NCI-H2107 treated with DMSO at 0.1 percent for 48 hours (cell line): ENCODE results near the gene SLC46A1.
"Not testable (repeated sequence)": the region's sequence is repeated elsewhere in the genome, so short reads cannot be mapped to it uniquely, and the experiment has no call there.

Experiments
- DNase-seq: peaks from one replicate; lab custom pipeline; 2025; ENCODE audit not compliant: unreplicated experiment; lab: John Stamatoyannopoulos, UW

Gene SLC46A1

DNA sequence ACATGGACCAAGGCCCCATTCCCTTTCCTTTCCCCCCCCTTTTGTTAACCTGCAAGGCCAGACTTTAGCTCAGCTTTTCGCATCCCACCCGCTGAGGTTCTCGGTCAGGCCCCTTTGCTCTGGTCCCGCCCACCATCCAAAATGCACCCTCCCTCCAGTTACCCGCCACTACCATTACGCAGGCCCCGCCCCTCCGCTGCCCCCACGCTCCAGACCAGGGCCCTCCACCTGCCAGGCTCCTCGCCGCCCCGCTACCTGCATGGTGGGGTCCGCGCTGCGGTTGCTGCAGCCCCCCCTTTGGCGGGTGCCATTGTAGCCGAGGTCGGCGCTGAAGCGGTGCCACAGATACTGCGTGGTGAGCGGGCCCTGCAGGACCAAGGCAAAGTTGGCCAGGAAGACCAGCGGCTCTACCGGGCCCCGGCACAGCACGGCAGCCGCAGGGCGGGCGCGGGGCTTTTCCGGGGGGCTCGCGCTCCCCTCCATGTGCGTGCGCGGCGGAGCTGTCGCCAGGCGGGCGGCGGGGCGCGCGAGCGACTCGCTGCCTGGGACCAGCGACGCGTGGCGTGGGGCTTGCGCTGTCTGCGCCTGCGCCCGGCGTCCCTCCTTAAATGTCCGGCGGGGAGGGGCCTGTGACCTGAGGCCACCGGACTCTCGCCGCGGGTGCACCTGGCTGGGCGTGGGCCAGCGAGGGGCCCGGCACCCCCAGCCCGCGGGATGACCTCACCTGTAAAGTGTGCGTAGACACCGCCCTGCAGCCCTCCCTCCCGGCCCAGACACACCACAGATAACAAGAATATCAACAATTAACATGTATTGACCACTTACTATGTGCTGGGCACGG is at the start of gene SLC46A1:
TSS of gene SLC46A1 (minus strand) at position 581 of the 841 bp plus-strand sequence. CDS start at position 483, 98 bp downstream.
- DNase-seq: peak; percentile 23

DNA sequence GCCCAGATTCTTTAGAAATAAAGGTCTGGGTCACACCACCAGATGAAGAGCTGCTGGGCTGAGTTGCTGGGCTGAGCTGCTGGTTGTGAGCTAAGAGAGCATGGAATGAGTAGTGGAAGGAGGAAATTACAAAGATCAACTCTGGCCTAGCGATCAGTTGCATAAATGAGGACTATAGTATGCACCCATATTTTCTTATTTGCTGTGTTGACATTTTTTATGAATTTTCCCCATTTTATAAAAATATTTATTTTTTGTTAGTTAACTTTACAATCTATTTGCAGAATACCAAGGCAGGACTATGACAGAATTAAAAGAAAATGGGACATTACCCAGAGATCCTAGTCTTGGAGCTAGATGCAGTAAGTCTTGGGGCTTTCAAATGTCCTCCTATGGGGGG is 43.8 kb upstream of the SLC46A1 start:
- no peak for DNase-seq

DNA sequence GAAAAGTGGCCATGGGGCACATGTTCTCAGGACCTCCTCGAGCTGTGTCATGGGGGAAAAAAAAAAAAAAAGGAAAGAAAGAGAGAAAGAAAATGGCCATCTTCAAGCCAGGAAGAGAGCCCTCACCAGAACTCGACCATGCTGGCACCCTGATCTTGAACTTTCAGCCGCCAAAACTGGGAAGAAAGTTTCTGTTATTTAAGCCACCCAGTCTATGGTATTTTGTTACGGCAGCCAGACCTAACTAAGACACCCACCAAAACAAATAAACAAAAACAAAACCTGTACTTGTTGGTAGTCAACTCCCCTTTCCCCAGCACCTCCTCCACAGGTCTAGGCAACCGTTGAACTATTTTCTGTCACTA is 41.4 kb upstream of the SLC46A1 start:
- DNase-seq: no peak

GRCh38 chr17:28446716-28447395 is 40.8 kb upstream of the SLC46A1 start:
- no peak for DNase-seq

- no peak for DNase-seq
These were observed 38.1 kb upstream of the SLC46A1 start for GRCh38 chr17:28443901-28444638.

- DNase-seq: not testable (repeated sequence)
These were observed 28.3 kb upstream of the SLC46A1 start for GRCh38 chr17:28434326-28434725.

DNA sequence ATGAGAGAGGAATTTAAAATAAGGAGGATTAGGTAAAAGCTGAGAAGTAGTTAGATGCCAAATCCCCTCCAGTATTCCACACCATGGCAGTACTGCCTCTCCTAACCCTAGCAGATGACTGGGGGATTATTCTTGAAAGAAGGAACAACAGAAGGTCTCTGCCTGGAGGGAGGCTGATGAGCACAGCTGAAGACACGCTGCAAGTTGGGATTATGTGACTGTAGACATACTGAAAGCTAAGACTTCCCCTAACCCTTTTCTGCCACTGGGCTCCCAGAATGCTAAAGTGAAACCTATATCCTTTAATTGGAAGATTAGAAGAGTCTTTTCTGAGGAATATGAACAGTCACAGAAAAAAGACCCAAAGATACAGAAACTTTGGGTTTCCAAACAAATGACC is 27.7 kb upstream of the SLC46A1 start:
- no peak for DNase-seq

DNA sequence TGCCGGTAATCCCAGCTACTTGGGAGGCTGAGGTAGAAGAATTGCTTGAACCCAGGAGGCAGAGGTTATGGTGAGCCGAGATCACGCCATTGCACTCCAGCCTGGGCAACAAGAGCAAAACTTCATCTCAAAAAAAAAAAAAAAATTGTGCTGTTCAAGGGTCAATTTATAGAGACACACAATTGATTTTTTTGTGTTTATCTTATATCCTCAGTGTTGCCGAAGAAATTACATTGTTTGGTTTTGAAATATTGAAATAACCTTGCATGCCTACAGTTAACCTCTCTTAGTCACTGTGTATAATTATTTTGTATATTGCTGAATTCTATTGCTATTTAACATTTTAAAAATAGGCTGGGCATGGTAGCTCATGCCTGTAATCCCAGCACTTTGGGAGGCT is 22.0 kb upstream of the SLC46A1 start:
- DNase-seq: not testable (repeated sequence)

- DNase-seq: peak; percentile 81
These were observed 21.4 kb upstream of the SLC46A1 start for GRCh38 chr17:28427371-28427770.

DNA sequence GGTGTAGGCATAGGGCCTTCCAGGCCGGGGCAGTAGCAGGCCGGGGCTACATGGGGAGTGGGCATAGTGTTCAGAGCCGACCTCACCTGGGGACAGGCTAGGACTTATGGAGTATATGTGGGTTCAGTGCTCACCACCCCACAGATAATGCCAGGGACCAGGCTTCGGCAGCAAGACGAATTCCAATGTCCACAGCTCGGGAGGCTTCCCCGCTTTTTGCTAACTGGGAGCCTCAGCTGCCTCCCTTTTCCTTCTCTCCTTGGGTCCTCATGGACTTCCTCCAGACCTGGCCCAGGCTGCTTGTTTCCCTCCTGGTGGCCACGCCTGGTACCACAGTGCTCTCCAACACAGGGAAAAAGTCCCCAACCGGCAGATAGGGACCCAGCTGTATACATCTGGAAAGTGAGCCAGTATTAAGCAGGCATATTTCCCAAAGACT is 20.1 kb upstream of the SLC46A1 start:
- no peak for DNase-seq

DNA sequence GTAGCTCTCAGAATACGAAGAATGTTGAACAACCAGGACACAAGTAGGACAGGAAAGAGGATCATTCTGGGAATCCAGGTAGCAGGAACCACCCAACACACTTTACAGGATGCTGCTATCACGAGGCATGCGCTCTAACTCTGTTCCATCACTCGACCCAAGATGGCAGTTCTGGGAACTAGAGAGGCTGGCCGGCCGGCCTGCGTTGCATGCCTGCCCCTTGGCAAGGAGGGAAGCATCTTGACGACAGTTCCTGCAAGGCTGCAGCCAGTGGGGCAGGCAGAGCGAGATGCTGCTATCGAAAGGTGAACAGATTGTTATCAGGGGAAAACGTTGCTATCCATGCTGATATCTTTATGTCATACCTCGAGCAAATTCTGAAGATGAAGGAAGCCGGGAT is 19.2 kb upstream of the SLC46A1 start:
- no peak for DNase-seq

DNA sequence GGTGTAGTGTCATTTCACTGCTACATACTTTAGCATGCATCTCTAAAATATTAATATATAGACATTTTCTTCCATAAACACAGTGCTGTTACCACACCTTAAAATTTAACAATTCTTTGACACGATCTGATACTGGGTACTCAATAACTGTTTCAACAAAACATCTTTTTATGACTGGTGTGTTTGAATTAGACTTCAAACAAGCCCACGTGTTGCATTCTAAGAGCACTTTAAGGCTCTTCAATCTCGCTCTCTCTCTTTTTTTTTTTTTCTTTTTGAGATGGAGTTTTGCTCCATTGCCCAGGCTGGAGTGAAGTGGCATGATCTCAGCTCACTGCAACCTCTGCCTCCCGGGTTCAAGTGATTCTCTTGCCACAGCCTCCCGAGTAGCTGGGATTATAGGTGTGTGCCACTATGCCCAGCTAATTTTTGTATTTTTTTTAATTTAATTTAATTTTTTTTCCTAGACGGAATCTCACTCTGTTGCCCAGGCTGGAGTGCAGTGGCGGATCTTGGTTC is 15.8 kb upstream of the SLC46A1 start:
- peak; percentile 34 for DNase-seq

- DNase-seq: peak; percentile 83
These were observed 10.8 kb upstream of the SLC46A1 start for GRCh38 chr17:28416703-28417311.

DNA sequence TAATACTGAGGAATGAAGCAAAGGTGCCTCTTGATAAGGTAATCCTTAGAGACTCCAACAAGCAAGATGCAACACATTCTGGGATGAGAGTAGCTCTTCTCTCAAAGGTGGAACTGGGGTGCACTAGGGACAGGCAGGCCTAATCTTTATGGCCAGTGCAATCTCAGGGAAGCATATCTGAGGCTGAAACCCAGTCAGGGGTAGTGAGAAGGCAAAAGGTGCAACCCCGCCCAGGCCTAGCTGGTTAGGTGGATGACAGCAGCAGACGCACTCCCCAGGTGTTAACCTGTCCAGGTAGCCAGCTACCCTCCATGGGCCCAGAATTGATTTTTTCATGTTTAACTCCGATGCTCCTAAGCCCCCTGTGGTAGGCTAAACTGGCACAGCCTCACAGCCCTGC is 9.9 kb upstream of the SLC46A1 start:
- no peak for DNase-seq

DNA sequence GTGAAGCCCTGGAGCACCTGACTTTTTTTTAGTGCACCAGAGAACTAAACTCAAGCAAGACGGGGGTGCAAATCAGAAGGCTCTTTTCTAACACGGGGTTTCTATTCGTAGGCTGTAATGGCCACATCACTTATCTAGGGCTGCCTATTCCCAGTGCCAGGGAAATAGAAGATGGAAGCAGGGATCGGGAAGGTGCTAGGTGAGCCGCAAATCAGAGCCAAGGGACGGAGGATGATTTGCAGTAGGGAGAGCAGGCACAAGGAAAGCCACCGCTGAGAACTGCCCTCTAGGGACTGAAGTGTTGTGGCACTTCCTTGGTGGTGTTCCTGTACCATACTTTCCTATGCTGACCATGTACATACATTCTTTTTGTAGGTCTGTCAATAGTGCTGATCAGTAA is 7.8 kb upstream of the SLC46A1 start:
- no peak for DNase-seq

DNA sequence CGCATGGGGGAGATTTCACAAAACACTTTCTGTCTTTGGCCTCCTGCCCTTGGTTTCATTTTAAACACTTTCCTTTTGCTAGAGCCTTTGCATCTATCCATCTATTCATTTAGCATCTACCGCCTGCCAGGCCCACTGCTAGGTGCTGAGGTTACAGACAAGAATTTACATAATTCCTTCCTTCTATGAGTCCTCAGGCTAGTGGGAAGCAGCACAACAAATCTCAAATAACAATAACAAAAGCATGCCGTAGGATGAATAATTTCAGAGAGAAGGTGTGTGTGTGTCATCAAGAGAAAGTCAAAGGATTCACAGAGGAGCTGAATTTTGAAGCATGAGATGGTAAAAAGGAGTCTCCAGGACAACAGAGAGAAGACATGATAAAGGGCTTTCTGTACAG is 6.1 kb upstream of the SLC46A1 start:
- no peak for DNase-seq

GRCh38 chr17:28407974-28408306 is 1.9 kb upstream of the SLC46A1 start:
- DNase-seq: no peak

DNA sequence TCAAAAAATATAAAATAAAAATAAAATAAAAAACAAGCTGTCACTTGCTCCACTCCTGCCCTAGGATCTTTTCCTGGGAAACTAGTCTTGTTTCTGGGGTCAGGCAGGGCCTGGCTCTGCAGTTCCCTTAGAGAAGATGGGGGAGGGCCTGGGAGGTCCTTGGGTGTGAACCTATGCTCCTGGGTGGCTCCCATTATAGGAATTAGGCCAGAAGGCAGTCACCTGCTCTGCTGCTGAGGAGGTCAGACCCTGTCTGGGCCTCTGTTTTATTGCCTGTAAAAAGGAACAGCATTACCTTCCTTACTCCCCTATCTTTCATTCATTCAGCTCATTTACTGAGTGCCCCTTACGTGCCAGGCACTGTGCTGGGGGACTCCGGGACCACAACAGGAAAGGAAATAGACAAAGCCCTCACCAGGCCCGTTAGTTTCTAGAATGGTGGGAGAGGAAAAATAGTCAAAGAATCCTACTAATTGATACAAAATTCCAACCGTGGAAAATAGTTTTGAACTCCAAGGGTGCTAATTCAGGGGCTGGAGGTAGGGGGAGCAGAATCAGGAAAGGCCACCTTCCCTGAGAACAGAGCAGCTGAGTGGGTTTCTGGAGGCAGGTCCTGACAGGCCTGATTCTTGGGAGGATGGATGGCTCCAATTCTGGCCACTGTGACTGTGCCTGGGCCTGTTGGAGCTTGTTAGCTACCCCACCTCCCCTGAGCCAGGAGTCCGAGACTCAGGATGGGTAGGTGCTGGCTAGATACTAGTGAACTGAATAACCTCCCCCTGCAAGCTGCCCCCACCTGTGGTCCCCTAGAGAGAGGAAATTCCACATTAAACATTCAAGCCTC is 1.3 kb upstream of the SLC46A1 start:
- no peak for DNase-seq

GRCh38 chr17:28406473-28406814 is 432 bp upstream of the SLC46A1 start:
- DNase-seq: peak; percentile 9

DNA sequence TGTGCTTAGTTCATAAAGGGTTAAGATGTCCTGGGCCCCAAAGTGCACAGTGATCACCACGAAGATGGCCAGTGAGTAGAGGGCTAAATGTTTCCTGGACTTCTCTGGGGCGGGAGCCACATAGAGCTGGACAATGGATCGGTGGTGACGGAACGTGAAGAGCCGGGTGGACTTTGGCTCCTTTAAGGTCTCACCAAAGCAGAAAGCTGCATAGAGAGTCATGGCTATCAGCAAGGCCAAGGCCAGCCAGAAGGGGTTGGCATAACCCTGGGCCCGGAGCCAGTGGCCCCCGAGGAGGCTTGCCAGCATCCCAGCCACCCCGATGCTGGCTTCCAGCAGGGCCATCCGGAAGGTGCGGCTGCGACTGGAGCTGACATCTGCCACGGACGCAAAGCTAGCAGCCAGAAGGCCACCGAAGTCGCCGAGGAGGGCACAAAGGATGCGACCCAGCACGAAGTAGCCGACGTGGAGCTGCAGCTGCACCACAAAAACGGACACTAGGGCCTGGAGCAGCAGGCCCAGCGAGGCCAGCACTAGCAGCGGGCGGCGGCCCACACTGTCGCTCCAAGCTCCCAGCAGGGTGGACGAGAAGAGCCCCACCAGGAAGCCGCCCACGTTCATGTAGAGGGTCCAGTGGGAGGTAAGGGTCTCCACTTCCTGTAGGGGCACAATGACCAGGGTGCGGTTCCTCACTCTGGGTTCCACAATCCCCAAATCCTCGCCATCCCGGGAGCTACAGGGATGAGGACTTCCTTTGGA is 1.0 kb downstream of the SLC46A1 start:
- no peak for DNase-seq
